Measurements from ENCODE around the gene TAGLN3. TPM values are rescaled to one million over a fixed set of nuclear protein-coding genes. Genes with fewer than 3 reads are reported as not detected.

Gene TAGLN3
- total RNA-seq, 1 donor from 2014 or later: 9.0 TPM

GRCh38 chr3:112018712-112019111 is 20.0 kb downstream of the TAGLN3 start:
- H3K4me3 Mint-ChIP-seq (ENCODE audit: low read depth): no peak overlapping the region
- no peak for TF ChIP-seq CTCF (IDR thresholded peaks at IDR 0.05; ENCODE audit: unreplicated experiment)
- no peaks in the 10 kb centered on the region for H3K4me1 Mint-ChIP-seq (ENCODE audit: low read depth)
- H3K36me3 Mint-ChIP-seq (ENCODE audit: insufficient read depth): no peaks in the 10 kb centered on the region
- peaks cover 3% of the 10 kb centered on the region for H3K9me3 Mint-ChIP-seq (ENCODE audit: low read depth)
- DNase-seq (ENCODE audit: low spot score, unreplicated experiment): no peak
- H3K27ac Mint-ChIP-seq: no peak overlapping the region
- no peaks in the 10 kb centered on the region for H3K27me3 Mint-ChIP-seq

GRCh38 chr3:112019716-112020115 is 21.0 kb downstream of the TAGLN3 start:
- Mint-ChIP-seq H3K9me3 (ENCODE audit: low read depth) (peaks cover 3% of the 10 kb centered on the region), H3K27me3 (no peaks in the 10 kb centered on the region), H3K4me1 (ENCODE audit: low read depth) (no peaks in the 10 kb centered on the region), H3K27ac (no peak overlapping the region), H3K4me3 (ENCODE audit: low read depth) (no peak overlapping the region), H3K36me3 (ENCODE audit: insufficient read depth) (no peaks in the 10 kb centered on the region)
- TF ChIP-seq CTCF (IDR thresholded peaks at IDR 0.05; ENCODE audit: unreplicated experiment): no peak
- DNase-seq (ENCODE audit: low spot score, unreplicated experiment): no peak

- H3K9me3 Mint-ChIP-seq (ENCODE audit: low read depth): peaks cover 3% of the 10 kb centered on the region
- no peaks in the 10 kb centered on the region for H3K27me3 Mint-ChIP-seq
- no peak overlapping the region for H3K27ac Mint-ChIP-seq
- H3K36me3 Mint-ChIP-seq (ENCODE audit: insufficient read depth): no peaks in the 10 kb centered on the region
- H3K4me3 Mint-ChIP-seq (ENCODE audit: low read depth): no peak overlapping the region
- TF ChIP-seq CTCF (IDR thresholded peaks at IDR 0.05; ENCODE audit: unreplicated experiment): no peak
- no peaks in the 10 kb centered on the region for H3K4me1 Mint-ChIP-seq (ENCODE audit: low read depth)
- DNase-seq (ENCODE audit: low spot score, unreplicated experiment): no peak
Measured at GRCh38 chr3:112020674-112021085, 22.0 kb downstream of the TAGLN3 start.

GRCh38 chr3:112027142-112027541 is 28.4 kb downstream of the TAGLN3 start:
- Mint-ChIP-seq H3K4me3 (ENCODE audit: low read depth) (no peak overlapping the region), H3K9me3 (ENCODE audit: low read depth) (peaks cover under 1% of the 10 kb centered on the region), H3K4me1 (ENCODE audit: low read depth) (no peaks in the 10 kb centered on the region), H3K36me3 (ENCODE audit: insufficient read depth) (no peaks in the 10 kb centered on the region), H3K27me3 (no peaks in the 10 kb centered on the region), H3K27ac (no peak overlapping the region)
- no peak for DNase-seq (ENCODE audit: low spot score, unreplicated experiment)
- TF ChIP-seq CTCF (IDR thresholded peaks at IDR 0.05; ENCODE audit: unreplicated experiment): no peak

- Mint-ChIP-seq H3K27me3 (no peaks in the 10 kb centered on the region), H3K9me3 (ENCODE audit: low read depth) (no peaks in the 10 kb centered on the region), H3K4me3 (ENCODE audit: low read depth) (no peak overlapping the region), H3K27ac (no peak overlapping the region), H3K36me3 (ENCODE audit: insufficient read depth) (no peaks in the 10 kb centered on the region), H3K4me1 (ENCODE audit: low read depth) (peaks cover 1% of the 10 kb centered on the region)
- no peak for TF ChIP-seq CTCF (IDR thresholded peaks at IDR 0.05; ENCODE audit: unreplicated experiment)
- DNase-seq (ENCODE audit: low spot score, unreplicated experiment): no peak
Measured at GRCh38 chr3:112027826-112028225, 29.1 kb downstream of the TAGLN3 start.

Data from progenitor cell of endocrine pancreas (in vitro differentiated cells).